HG02885 (cell line): Measurements from ENCODE around the gene HYAL4.
A peak's percentile ranks its signal among the peaks of the same experiment; 100 is the strongest.
"Not testable (repeated sequence)": the region's sequence is repeated elsewhere in the genome, so short reads cannot be mapped to it uniquely, and the experiment has no call there.

Source experiments
- ATAC-seq: cut with Tn5 transposase; IDR thresholded peaks from one replicate; pipeline ENCODE4 v1.9.1; 2021; ENCODE audit warnings: mild to moderate bottlenecking; ENCODE audit not compliant: unreplicated experiment, poor library complexity

The HYAL4 gene

DNA sequence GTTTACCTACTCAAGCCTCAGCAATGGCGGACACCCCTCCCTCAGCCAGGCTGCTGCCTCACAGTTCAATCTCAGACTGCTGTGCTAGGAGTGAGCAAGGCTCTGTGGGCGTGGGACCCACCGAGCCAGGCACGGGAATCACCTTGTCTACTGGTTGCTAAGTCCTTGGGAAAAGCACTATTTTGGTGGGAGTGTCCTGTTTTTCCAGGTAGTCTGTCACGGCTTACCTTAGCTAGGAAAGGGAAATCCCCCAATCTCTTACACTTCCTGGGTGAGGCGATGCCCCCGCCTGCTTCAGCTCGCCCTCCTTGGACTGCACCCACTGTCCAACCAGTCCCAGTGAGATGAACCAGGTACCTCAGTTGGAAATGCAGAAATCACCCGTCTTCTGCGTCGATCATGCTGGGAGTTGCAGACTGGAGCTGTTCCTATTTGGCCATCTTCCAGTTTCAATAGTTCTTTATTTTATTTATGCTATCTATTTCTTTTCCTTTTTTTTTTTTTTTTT is at the start of gene HYAL4:
Gene HYAL4, plus strand, starts transcription at position 458 of the 508 bp plus-strand sequence. CDS start 23,105 bp downstream, outside the sequence.
- ATAC-seq, result no peak

- no peak for ATAC-seq
Observed at GRCh38 chr7:123795917-123796316, 49.1 kb upstream of the HYAL4 start.

DNA sequence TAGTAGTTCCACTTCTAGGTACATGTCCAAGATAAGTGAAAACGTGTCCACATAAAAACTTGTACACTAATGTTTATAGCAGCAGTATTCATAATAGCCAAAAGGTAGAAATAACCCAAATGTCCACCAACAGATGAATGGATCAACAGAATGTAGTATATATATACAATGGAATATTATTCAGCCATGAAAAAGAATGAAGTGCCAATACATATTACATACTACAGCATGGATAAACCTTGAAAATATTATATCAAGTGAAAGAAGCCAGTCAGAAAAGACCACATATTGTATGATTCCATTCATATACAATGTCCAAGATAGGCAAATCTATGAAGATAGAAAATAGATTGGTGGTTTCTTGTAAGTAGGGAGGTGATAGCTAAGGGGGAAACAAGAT is 48.4 kb upstream of the HYAL4 start:
- ATAC-seq, result no peak

- peak; percentile 55 for ATAC-seq
Observed at GRCh38 chr7:123797673-123798531, 47.1 kb upstream of the HYAL4 start.

GRCh38 chr7:123798532-123799188 is 46.3 kb upstream of the HYAL4 start:
- no peak for ATAC-seq

DNA sequence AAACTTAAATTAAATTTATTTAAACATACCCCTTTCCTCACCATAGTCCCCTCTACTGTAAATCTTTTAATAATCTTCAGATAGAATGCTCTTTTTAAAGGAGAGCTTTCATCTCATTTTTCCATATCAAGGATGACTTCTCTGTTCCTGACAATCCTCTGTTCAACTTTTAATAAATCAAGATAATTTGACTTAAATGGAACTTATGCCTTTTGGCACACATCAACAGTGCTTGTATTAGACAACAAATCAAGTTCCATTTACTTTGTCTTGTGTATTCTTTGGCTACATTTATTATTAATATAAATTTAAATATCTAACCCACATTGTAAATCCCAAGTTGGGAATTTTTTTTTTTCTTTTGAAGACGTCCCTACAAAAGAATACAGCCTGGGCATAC is 42.7 kb upstream of the HYAL4 start:
- no peak for ATAC-seq

DNA sequence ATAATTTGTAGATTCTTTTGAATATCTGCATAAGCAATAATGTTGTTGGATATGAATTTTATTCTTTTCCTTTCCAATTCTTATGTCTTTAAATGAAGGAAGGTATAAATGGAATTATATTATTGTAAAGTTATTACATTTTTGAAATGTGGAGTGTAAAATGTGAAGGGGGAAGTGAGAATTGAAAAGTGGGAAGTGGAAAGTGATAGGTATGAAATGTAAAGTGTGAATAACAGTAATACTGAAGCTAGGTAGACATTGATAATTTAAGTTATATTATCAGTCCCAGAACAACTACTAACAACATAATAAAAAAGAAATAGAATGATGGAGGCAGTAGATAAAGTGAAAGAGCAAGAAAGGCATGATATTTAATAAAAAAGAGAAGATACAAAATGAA is 39.7 kb upstream of the HYAL4 start:
- ATAC-seq, result no peak

GRCh38 chr7:123809471-123809870 is 35.5 kb upstream of the HYAL4 start:
- ATAC-seq, result no peak

- no peak for ATAC-seq
Observed at GRCh38 chr7:123811056-123811455, 33.9 kb upstream of the HYAL4 start.

- ATAC-seq, result no peak
Observed at GRCh38 chr7:123816916-123817315, 28.1 kb upstream of the HYAL4 start.

- ATAC-seq, result no peak
Observed at GRCh38 chr7:123819001-123819400, 26.0 kb upstream of the HYAL4 start.

- not testable (repeated sequence) for ATAC-seq
Observed at GRCh38 chr7:123819795-123820194, 25.2 kb upstream of the HYAL4 start.

- no peak for ATAC-seq
Observed at GRCh38 chr7:123820864-123821263, 24.1 kb upstream of the HYAL4 start.

DNA sequence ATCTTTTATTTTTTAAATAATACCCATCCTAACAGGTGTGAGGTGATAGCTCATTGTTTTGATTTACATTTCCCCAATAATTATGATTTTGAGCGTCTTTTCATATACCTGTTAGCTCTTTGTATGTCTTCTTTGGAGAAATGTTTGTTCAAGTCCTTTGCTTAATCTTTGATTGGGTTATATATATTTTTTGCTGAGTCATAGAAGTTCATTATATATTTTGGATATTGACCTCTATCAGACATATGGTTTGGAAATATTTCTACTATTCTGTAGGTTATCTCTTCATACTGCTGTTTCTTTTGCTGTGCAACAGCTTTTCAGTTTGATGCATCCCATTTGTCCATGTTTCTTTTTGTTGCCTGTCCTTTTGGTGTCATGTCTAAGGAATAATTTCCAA is 23.6 kb upstream of the HYAL4 start:
- ATAC-seq, result no peak

DNA sequence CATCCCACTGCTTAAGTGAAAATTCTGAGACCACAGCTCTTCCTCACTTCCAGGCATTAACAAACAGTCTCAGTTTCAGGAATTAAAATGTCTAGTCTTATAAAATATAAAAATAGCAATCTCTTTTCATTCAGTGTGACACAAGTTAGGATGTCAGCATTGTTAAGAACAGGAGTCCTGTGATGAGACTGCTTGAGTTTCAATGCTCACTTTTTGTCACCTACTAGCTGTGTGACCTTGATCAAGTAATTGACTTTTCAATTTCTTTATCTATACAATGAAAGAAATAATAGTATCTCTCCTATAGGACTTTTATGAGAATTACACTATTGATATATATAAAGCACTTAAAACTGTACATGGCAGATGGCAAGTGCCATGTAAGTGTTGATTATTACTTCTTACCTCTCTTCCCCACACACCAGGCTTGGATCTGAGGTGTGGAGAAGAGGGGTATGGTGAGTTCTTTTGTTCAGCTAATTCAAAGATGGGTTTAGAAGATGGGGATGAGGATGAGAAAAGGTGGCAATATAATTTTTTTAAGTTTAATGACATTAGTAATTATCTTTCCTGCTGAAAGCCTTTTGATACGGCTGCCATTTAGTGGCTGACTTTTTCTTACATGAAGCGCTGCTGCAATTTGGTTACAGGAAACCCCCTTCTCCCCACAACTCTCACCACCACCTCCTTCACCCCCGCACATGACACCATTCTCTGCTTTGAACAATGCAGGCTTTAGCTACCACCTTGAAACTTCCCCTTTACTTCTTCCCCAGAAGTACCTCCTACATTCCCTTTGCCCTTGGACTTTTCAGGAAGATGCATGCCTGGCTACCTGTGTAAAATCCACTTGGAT is 20.8 kb upstream of the HYAL4 start:
- peak; percentile 98 for ATAC-seq

GRCh38 chr7:123824754-123825067 is 20.3 kb upstream of the HYAL4 start:
- ATAC-seq, result peak; percentile 41

DNA sequence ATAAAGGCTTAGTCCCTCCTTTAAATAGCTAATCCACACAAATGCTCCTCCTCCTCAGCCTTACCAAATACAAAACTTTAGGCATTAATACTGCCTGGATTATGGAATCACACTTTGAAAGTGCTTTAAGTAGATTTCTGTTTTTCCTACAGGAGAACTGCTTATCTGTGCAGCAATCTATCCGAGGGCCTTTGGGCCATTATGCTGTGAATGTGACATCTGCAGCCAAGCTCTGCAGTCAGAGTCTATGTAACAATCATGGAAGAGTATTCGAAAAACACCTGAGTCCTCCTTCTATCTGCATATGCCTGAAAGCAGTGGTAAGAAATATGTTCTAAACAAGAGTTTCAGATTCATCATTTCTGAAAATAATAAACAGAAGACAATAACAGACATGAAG is 16.2 kb upstream of the HYAL4 start:
- ATAC-seq, result no peak

GRCh38 chr7:123836656-123837055 is 8.3 kb upstream of the HYAL4 start:
- ATAC-seq, result no peak

- ATAC-seq, result not testable (repeated sequence)
Observed at GRCh38 chr7:123839106-123839505, 5.9 kb upstream of the HYAL4 start.

DNA sequence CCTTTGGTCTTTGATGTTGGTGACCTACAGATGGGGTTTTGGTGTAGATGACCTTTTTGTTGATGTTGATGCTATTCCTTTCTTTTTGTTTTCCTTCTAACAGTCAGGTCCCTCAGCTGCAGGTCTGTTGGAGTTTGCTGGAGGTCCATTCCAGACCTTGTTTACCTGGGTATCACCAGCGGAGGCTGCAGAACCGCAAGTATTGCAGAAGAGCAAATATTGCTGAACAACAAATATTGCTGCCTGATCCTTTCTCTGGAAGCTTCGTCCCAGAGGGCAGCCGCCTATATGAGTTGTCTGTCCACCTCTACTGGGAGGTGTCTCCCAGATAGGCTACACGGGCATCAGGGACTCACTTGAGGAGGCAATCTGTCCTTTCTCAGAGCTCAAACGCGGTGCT is 827 bp upstream of the HYAL4 start:
- not testable (repeated sequence) for ATAC-seq

DNA sequence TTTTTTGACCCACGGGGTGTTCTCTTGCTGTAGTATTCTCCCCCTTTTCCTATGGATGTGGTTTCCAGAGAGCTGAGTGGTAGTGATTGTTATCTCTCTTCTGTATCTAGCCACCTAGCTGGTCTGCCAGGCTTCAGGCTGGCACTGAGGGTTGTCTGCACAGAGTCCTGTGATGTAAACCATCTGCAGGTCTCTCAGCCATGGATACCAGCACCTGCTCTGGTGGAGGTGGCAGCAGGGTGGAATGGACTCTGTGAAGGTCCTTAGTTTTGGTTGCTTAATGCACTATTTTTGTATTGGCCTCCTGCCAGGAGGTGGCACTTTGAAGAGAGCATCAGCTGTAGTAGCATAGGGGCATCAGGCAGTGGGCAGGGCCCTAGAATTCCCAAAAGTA is 851 bp downstream of the HYAL4 start:
- ATAC-seq, result no peak
